ENCODE results near the gene KDELR1. TPM values are rescaled to one million over a fixed set of nuclear protein-coding genes. Genes with fewer than 3 reads are reported as not detected.
A peak's percentile ranks its signal among the peaks of the same experiment; 100 is the strongest.

Gene KDELR1
- total RNA-seq, 1 experiment from 2014 or later = 375 TPM

DNA sequence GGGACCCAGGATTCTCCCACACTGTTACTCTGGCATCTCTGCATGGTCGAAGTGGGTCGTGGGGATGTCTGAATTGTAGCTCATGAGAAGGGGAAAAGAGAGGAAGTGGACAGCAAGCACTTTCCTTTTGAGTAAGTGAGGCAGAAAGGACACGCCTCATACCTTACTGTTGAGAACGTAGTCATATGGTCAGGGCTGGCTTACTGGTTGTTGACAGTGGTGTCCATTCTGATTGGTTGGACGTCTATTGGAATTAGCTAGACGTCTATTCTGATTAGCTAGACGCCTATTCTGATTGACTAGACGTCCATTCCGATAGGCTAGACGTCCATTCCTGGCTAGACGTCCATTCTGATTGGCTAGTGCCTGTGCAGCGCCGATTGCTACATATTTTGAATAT is 14.5 kb upstream of the KDELR1 start:
- POLR2A ChIA-PET = interaction anchor here (0.6 kb wide), 1 partner anchor 87 kb away, joined by 3 read pairs; no protein-coding TSS in a partner anchor
- peaks cover 17% of the 10 kb centered on the region for H3K4me1 Mint-ChIP-seq (ENCODE audit: low read depth, unreplicated experiment)
- peak overlapping the region; percentile 84 for H3K27ac Mint-ChIP-seq (ENCODE audit: unreplicated experiment)
- intact Hi-C loops (cut with micrococcal nuclease; ENCODE audit: unreplicated experiment) = no loop called here
- peaks cover 8% of the 10 kb centered on the region; the same call in 1 of the 2 replicates for H3K4me1 ChIP-seq
- H3K36me3 Mint-ChIP-seq (ENCODE audit: insufficient read depth, unreplicated experiment) = peaks cover 11% of the 10 kb centered on the region
- H3K27me3 ChIP-seq (replicated peaks; ENCODE audit: control insufficient read depth, insufficient read depth, low read length) = no peaks in the 10 kb centered on the region
- H3K27me3 Mint-ChIP-seq (ENCODE audit: insufficient read depth, unreplicated experiment) = no peaks in the 10 kb centered on the region
- no peaks in the 10 kb centered on the region for H3K9me3 Mint-ChIP-seq (ENCODE audit: unreplicated experiment)
- no peaks in the 10 kb centered on the region for H3K9me3 ChIP-seq
- CTCF ChIA-PET = interaction anchor here (2.8 kb wide), 1 partner anchor 15 kb away, joined by 10 read pairs; the partner anchor contains the start of gene KDELR1
- BruUV-seq (replicated peaks) = no TSS peak
- TF ChIP-seq CTCF (IDR thresholded peaks at IDR 0.05; ENCODE audit: insufficient read depth in 1 of 2, low read depth in 1 of 2, low read length in 1 of 2, severe bottlenecking in 1 of 2, unreplicated experiment in 1 of 2) = no peak
- H3K36me3 ChIP-seq (ENCODE audit: control insufficient read depth, insufficient read depth, low read length) = no peaks in the 10 kb centered on the region
- no peak overlapping the region for H3K4me3 Mint-ChIP-seq (ENCODE audit: unreplicated experiment)
- no peak overlapping the region for H3K4me3 ChIP-seq (ENCODE audit: low read depth, low read length)
- DNase-seq = peak; percentile 47 to 58

DNA sequence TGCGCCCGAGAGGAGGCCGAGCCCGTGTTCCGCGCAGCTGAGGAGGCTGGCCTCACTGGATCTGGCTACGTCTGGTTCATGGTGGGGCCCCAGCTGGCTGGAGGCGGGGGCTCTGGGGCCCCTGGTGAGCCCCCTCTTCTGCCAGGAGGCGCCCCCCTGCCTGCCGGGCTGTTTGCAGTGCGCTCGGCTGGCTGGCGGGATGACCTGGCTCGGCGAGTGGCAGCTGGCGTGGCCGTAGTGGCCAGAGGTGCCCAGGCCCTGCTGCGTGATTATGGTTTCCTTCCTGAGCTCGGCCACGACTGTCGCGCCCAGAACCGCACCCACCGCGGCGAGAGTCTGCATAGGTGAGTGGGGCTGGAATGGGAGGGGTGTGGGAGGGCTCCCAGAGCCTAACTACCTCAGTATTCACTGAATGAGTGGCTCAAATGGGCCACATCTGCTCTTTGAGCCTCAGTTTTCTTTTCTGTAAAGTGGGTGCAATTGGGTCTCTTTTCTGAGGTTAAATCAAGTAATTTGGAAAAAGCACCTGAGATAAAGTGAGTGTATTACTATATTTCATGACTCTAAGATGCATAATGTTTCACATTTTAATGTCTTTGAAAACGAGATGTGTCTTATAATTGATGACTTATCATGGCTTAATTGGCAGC is 13.8 kb upstream of the KDELR1 start:
- H3K4me1 Mint-ChIP-seq (ENCODE audit: low read depth, unreplicated experiment) = peaks cover 17% of the 10 kb centered on the region
- TF ChIP-seq CTCF (IDR thresholded peaks at IDR 0.05; ENCODE audit: insufficient read depth in 1 of 2, low read depth in 1 of 2, low read length in 1 of 2, severe bottlenecking in 1 of 2, unreplicated experiment in 1 of 2) = no peak
- H3K27me3 Mint-ChIP-seq (ENCODE audit: insufficient read depth, unreplicated experiment) = no peaks in the 10 kb centered on the region
- H3K9me3 Mint-ChIP-seq (ENCODE audit: unreplicated experiment) = no peaks in the 10 kb centered on the region
- peaks cover 11% of the 10 kb centered on the region for H3K36me3 Mint-ChIP-seq (ENCODE audit: insufficient read depth, unreplicated experiment)
- CTCF ChIA-PET = interaction anchor here (2.8 kb wide), 1 partner anchor 14 kb away, joined by 10 read pairs; the partner anchor contains the start of gene KDELR1
- peak overlapping the region; percentile 84 for H3K27ac Mint-ChIP-seq (ENCODE audit: unreplicated experiment)
- TSS peak; percentile 85 for BruUV-seq (replicated peaks)
- POLR2A ChIA-PET = interaction anchor here (0.6 kb wide), 1 partner anchor 88 kb away, joined by 3 read pairs; no protein-coding TSS in a partner anchor
- no peak overlapping the region for H3K4me3 ChIP-seq (ENCODE audit: low read depth, low read length)
- H3K4me3 Mint-ChIP-seq (ENCODE audit: unreplicated experiment) = no peak overlapping the region
- intact Hi-C loops (cut with micrococcal nuclease; ENCODE audit: unreplicated experiment) = no loop called here
- H3K27me3 ChIP-seq (replicated peaks; ENCODE audit: control insufficient read depth, insufficient read depth, low read length) = no peaks in the 10 kb centered on the region
- H3K9me3 ChIP-seq = no peaks in the 10 kb centered on the region
- H3K36me3 ChIP-seq (ENCODE audit: control insufficient read depth, insufficient read depth, low read length) = no peaks in the 10 kb centered on the region
- no peak for DNase-seq
- peaks cover 8% of the 10 kb centered on the region; the same call in 1 of the 2 replicates for H3K4me1 ChIP-seq

DNA sequence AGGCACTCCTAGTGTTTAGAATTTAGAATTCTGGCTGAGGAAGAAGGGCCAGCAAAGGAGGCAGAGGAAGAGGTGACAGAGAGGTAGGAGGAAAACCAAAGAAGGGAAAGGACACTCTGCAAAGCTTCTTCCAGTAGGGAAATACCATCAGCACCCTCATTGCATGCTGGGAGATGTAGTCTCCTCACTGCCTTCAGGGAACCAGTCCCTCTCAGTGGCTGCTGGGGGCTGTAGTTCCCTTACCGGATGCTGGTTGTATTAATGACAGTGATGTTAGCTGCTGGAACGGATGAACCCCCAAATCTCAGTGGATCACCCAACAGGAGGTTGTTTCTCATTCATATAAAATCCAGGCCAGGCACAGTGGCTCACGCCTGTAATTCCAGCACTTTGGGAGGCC is 12.3 kb upstream of the KDELR1 start:
- Histone ChIP-seq H3K4me3 (ENCODE audit: low read depth, low read length) (no peak overlapping the region), H3K27me3 (replicated peaks; ENCODE audit: control insufficient read depth, insufficient read depth, low read length) (no peaks in the 10 kb centered on the region), H3K36me3 (ENCODE audit: control insufficient read depth, insufficient read depth, low read length) (no peaks in the 10 kb centered on the region), H3K9me3 (no peaks in the 10 kb centered on the region), H3K4me1 (peaks cover 15% of the 10 kb centered on the region)
- Mint-ChIP-seq H3K36me3 (ENCODE audit: insufficient read depth, unreplicated experiment) (peaks cover 13% of the 10 kb centered on the region), H3K27me3 (ENCODE audit: insufficient read depth, unreplicated experiment) (no peaks in the 10 kb centered on the region), H3K27ac (ENCODE audit: unreplicated experiment) (no peak overlapping the region), H3K4me3 (ENCODE audit: unreplicated experiment) (no peak overlapping the region), H3K9me3 (ENCODE audit: unreplicated experiment) (peaks cover 10% of the 10 kb centered on the region), H3K4me1 (ENCODE audit: low read depth, unreplicated experiment) (peaks cover 32% of the 10 kb centered on the region)
- no TSS peak for BruUV-seq (replicated peaks)
- TF ChIP-seq CTCF (IDR thresholded peaks at IDR 0.05; ENCODE audit: insufficient read depth in 1 of 2, low read depth in 1 of 2, low read length in 1 of 2, severe bottlenecking in 1 of 2, unreplicated experiment in 1 of 2) = no peak
- DNase-seq = peak; percentile 78 to 81
- CTCF ChIA-PET = interaction anchor here (1.1 to 3.4 kb wide), 3 partner anchors 12 to 69 kb away, joined by 3 to 9 read pairs (median 5); partner anchors contain the start of gene KDELR1
- intact Hi-C loops (cut with micrococcal nuclease; ENCODE audit: unreplicated experiment) = no loop called here
- POLR2A ChIA-PET = interaction anchor here (0.5 to 0.6 kb wide), 3 partner anchors 40 to 200 kb away, joined by 3 to 6 read pairs (median 3); partner anchors contain the start of genes SYNGR4 and TMEM143
